KMS-11 (cell line): ENCODE measurements around the gene CACNA1A.

Source experiments
- H2AFZ ChIP-seq: fragments of 200-600 bp; sonication (generic); 2 replicates; pipeline ENCODE4 v1.6.1; 2016; ENCODE audit warnings: antibody characterized with exemption, mixed run types, low read depth
- H3K27ac ChIP-seq: fragments of 200-600 bp; sonication (generic); 2 replicates; pipeline ENCODE4 v1.6.1; 2016; ENCODE audit warnings: mild to moderate bottlenecking, mixed run types
- H3K27me3 ChIP-seq: fragments of 200-600 bp; sonication (generic); 2 replicates; pipeline ENCODE4 v1.6.1; 2017; ENCODE audit warnings: mild to moderate bottlenecking, low read depth, mixed run types, moderate library complexity; ENCODE audit not compliant: insufficient read depth
- H3K36me3 ChIP-seq: fragments of 200-600 bp; sonication (generic); 2 replicates; pipeline ENCODE4 v1.6.1; 2017; ENCODE audit warnings: mild to moderate bottlenecking, mixed run types; ENCODE audit not compliant: insufficient read depth
- H3K4me1 ChIP-seq: fragments of 200-600 bp; sonication (generic); 2 replicates; pipeline ENCODE4 v1.6.1; 2016; ENCODE audit warnings: mild to moderate bottlenecking, low read depth, mixed run types; ENCODE audit not compliant: poor library complexity, severe bottlenecking
- H3K4me2 ChIP-seq: fragments of 200-600 bp; sonication (generic); 2 replicates; pipeline ENCODE4 v1.7.0; 2016; ENCODE audit warnings: mild to moderate bottlenecking, mixed run types
- H3K4me3 ChIP-seq: fragments of 200-600 bp; sonication (generic); IDR thresholded peaks from 2 replicates; pipeline ENCODE4 v1.6.1; 2017; ENCODE audit warnings: low read depth, low read length, mixed read lengths; ENCODE audit not compliant: insufficient read depth
- H3K79me2 ChIP-seq: fragments of 200-600 bp; sonication (generic); 2 replicates; pipeline ENCODE4 v1.6.1; 2016; ENCODE audit warnings: low read depth, mixed run types; ENCODE audit not compliant: insufficient read depth
- H3K9ac ChIP-seq: fragments of 200-600 bp; sonication (generic); 2 replicates; pipeline ENCODE4 v1.6.1; 2016; ENCODE audit warnings: mild to moderate bottlenecking, mixed run types
- H4K20me1 ChIP-seq: fragments of 200-600 bp; sonication (generic); 2 replicates; pipeline ENCODE4 v1.6.1; 2016; ENCODE audit warnings: mild to moderate bottlenecking, mixed run types; ENCODE audit not compliant: insufficient read depth
- TF ChIP-seq, protein P1 (sequence below): fragments of 200-600 bp; sonication (generic); conservative IDR thresholded peaks from 2 replicates; pipeline ENCODE4 v1.6.1; 2017; ENCODE audit warnings: low read depth, mild to moderate bottlenecking, antibody characterized with exemption, low read length, moderate library complexity, mixed read lengths

CACNA1A gene

GRCh38 chr19:13267889-13268288 lies 238.4 kb downstream of the CACNA1A start:
- Histone ChIP-seq H3K36me3 (no peaks in the 10 kb centered on the region), H3K4me2 (no peak overlapping the region), H3K27me3 (peaks cover 74% of the 10 kb centered on the region), H3K27ac (no peak overlapping the region), H3K9ac (no peak overlapping the region), H3K4me1 (no peaks in the 10 kb centered on the region), H2AFZ (no peak overlapping the region), H4K20me1 (no peaks in the 10 kb centered on the region), H3K79me2 (no peaks in the 10 kb centered on the region), H3K4me3 (no peak overlapping the region)
- TF ChIP-seq, protein P1, sequence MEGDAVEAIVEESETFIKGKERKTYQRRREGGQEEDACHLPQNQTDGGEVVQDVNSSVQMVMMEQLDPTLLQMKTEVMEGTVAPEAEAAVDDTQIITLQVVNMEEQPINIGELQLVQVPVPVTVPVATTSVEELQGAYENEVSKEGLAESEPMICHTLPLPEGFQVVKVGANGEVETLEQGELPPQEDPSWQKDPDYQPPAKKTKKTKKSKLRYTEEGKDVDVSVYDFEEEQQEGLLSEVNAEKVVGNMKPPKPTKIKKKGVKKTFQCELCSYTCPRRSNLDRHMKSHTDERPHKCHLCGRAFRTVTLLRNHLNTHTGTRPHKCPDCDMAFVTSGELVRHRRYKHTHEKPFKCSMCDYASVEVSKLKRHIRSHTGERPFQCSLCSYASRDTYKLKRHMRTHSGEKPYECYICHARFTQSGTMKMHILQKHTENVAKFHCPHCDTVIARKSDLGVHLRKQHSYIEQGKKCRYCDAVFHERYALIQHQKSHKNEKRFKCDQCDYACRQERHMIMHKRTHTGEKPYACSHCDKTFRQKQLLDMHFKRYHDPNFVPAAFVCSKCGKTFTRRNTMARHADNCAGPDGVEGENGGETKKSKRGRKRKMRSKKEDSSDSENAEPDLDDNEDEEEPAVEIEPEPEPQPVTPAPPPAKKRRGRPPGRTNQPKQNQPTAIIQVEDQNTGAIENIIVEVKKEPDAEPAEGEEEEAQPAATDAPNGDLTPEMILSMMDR: no peak

- H3K4me2 ChIP-seq: no peak overlapping the region
- H3K36me3 ChIP-seq: no peaks in the 10 kb centered on the region
- TF ChIP-seq, protein P1: no peak
- H3K27me3 ChIP-seq: peaks cover 68% of the 10 kb centered on the region
- H3K27ac ChIP-seq: no peak overlapping the region
- no peak overlapping the region for H3K4me3 ChIP-seq
- H4K20me1 ChIP-seq: no peaks in the 10 kb centered on the region
- no peaks in the 10 kb centered on the region for H3K4me1 ChIP-seq
- no peak overlapping the region for H2AFZ ChIP-seq
- H3K9ac ChIP-seq: no peak overlapping the region
- no peaks in the 10 kb centered on the region for H3K79me2 ChIP-seq
Observed at GRCh38 chr19:13267131-13267530, 239.1 kb downstream of the CACNA1A start.

- H2AFZ ChIP-seq: no peak overlapping the region
- H3K4me2 ChIP-seq: no peak overlapping the region
Observed at GRCh38 chr19:13262450-13262849, 243.8 kb downstream of the CACNA1A start.

GRCh38 chr19:13260883-13261653 lies 245.2 kb downstream of the CACNA1A start:
- H3K4me1 ChIP-seq: no peaks in the 10 kb centered on the region
- H3K27ac ChIP-seq: no peak overlapping the region
- H3K9ac ChIP-seq: no peak overlapping the region
- H3K79me2 ChIP-seq: no peaks in the 10 kb centered on the region
- no peak overlapping the region for H3K4me3 ChIP-seq
- H3K36me3 ChIP-seq: no peaks in the 10 kb centered on the region
- H3K4me2 ChIP-seq: no peak overlapping the region
- TF ChIP-seq, protein P1: no peak
- H4K20me1 ChIP-seq: no peaks in the 10 kb centered on the region
- peaks cover 58% of the 10 kb centered on the region for H3K27me3 ChIP-seq
- no peak overlapping the region for H2AFZ ChIP-seq

More at GRCh38 chr19:13262450-13262849, 243.8 kb downstream of the CACNA1A start:
- no peaks in the 10 kb centered on the region for H4K20me1 ChIP-seq
- peaks cover 60% of the 10 kb centered on the region for H3K27me3 ChIP-seq
- no peaks in the 10 kb centered on the region for H3K36me3 ChIP-seq
- H3K4me1 ChIP-seq: no peaks in the 10 kb centered on the region
- no peak overlapping the region for H3K27ac ChIP-seq
- no peak overlapping the region for H3K4me3 ChIP-seq
- TF ChIP-seq, protein P1: peak; percentile 77
- H3K9ac ChIP-seq: no peak overlapping the region
- H3K79me2 ChIP-seq: no peaks in the 10 kb centered on the region
